HL-60 (cell line): Measurements from ENCODE around the gene UBAP2.

Experiments
- DNase-seq, 2 experiments: peaks; one replicate each; pipeline ENCODE4 v3.0.0-alpha.2; 2010 to 2020; ENCODE audit warnings: low read depth in 1 of 2, low spot score in 1 of 2
- H3K27ac ChIP-seq: fragments of 250-450 bp; sonication (Bioruptor Pico); replicated peaks from 2 replicates; pipeline ENCODE4 v1.5.1; 2020; ENCODE audit warnings: mild to moderate bottlenecking, moderate library complexity
- H3K27me3 ChIP-seq: fragments of 250-450 bp; sonication (Bioruptor Pico); 2 replicates; pipeline ENCODE4 v1.5.1; 2021; ENCODE audit warnings: mild to moderate bottlenecking, moderate library complexity; ENCODE audit not compliant: insufficient read depth, poor library complexity, severe bottlenecking
- H3K4me3 ChIP-seq: replicated peaks from 2 replicates; pipeline ENCODE4 v1.5.1; 2011; ENCODE audit warnings: mild to moderate bottlenecking, control low read depth, low read length; ENCODE audit not compliant: insufficient read depth
- CTCF ChIP-seq: IDR thresholded peaks from one replicate; pipeline ENCODE4 v1.5.1; 2011; ENCODE audit warnings: low read length, control low read depth, inconsistent platforms; ENCODE audit not compliant: insufficient read depth
- GABPA ChIP-seq: IDR thresholded peaks from 2 replicates; pipeline ENCODE4 v1.6.1; 2012; ENCODE audit warnings: low read depth
- POLR2AphosphoS5 ChIP-seq: IDR thresholded peaks from 2 replicates; pipeline ENCODE4 v1.6.1; 2012; ENCODE audit warnings: low read depth
- REST ChIP-seq: IDR thresholded peaks from 2 replicates; pipeline ENCODE4 v1.6.1; 2012; ENCODE audit warnings: low read depth; ENCODE audit not compliant: insufficient replicate concordance
- SPI1 ChIP-seq: IDR thresholded peaks from 2 replicates; pipeline ENCODE4 v1.6.1; 2012; ENCODE audit warnings: low read depth, mild to moderate bottlenecking, borderline replicate concordance

The UBAP2 gene

GRCh38 chr9:33893861-33894260 is 154.8 kb downstream of the UBAP2 start:
- H3K4me3 ChIP-seq = no peak overlapping the region
- H3K27ac ChIP-seq = no peak overlapping the region
- no peaks in the 10 kb centered on the region for H3K27me3 ChIP-seq
- no peak for TF ChIP-seq POLR2AphosphoS5
- TF ChIP-seq REST = no peak
- TF ChIP-seq CTCF = no peak
- TF ChIP-seq GABPA = no peak
- no peak for TF ChIP-seq SPI1
- DNase-seq = no peak

- H3K27me3 ChIP-seq = no peaks in the 10 kb centered on the region
- H3K27ac ChIP-seq = no peak overlapping the region
- DNase-seq = no peak
- no peak overlapping the region for H3K4me3 ChIP-seq
- TF ChIP-seq GABPA (no peak), SPI1 (no peak), CTCF (no peak), REST (no peak), POLR2AphosphoS5 (no peak)
These were observed 162.7 kb downstream of the UBAP2 start for GRCh38 chr9:33885948-33886347.

- Histone ChIP-seq H3K27ac (no peak overlapping the region), H3K4me3 (no peak overlapping the region), H3K27me3 (no peaks in the 10 kb centered on the region)
- no peak for DNase-seq
- TF ChIP-seq SPI1 = no peak
- TF ChIP-seq REST = no peak
- no peak for TF ChIP-seq POLR2AphosphoS5
- no peak for TF ChIP-seq CTCF
- TF ChIP-seq GABPA = no peak
These were observed 163.6 kb downstream of the UBAP2 start for GRCh38 chr9:33884856-33885701.
